Adrenal gland (tissue), 12 donors: Measurements from ENCODE around the gene CARD19. TPM values are rescaled to one million over a fixed set of nuclear protein-coding genes. Genes with fewer than 3 reads are reported as not detected.
"Not testable (repeated sequence)": the region's sequence is repeated elsewhere in the genome, so short reads cannot be mapped to it uniquely, and the experiment has no call there.

Experiments
- DNase-seq, 7 donors: peaks; one replicate each; pipeline ENCODE4 v3.0.0-alpha.2; 2019 to 2020
- H3K27ac ChIP-seq, 5 donors: fragments of 200-600 bp; sonication (generic) in 4 of 5; 1 replicate in 3 of 5; 2 replicates in 2 of 5; pipeline versions ENCODE4 v1.5.1 to v1.8.0; 2016 to 2020; ENCODE audit warnings: mild to moderate bottlenecking in 1 of 5
- H3K27me3 ChIP-seq: fragments of 200-600 bp; 2 replicates; pipeline ENCODE4 v1.8.0; 2021
- H3K36me3 ChIP-seq, 2 donors: fragments of 200-600 bp; replicated peaks in 1 of 2; 1 replicate in 1 of 2; 2 replicates in 1 of 2; pipeline versions ENCODE4 v1.5.1 to v1.8.0; 2018 to 2022
- H3K4me1 ChIP-seq, 2 donors: fragments of 200-600 bp; replicated peaks in 1 of 2; 1 replicate in 1 of 2; 2 replicates in 1 of 2; pipeline versions ENCODE4 v1.5.1 to v1.8.0; 2018 to 2021
- H3K4me3 ChIP-seq, 4 donors: fragments of 200-600 bp; sonication (generic) in 3 of 4; one replicate each; pipeline ENCODE4 v1.5.1; 2016 to 2018
- H3K9me3 ChIP-seq, 3 donors: fragments of 200-600 bp; sonication (generic) in 1 of 3; replicated peaks in 1 of 3; 1 replicate in 2 of 3; 2 replicates in 1 of 3; pipeline versions ENCODE4 v1.5.1 to v1.8.0; 2016 to 2021
- POLR2A ChIP-seq, 2 donors: fragments of 450-650 bp; IDR thresholded peaks; one replicate each; pipeline ENCODE4 v1.6.1; 2017; ENCODE audit warnings: antibody characterized with exemption in 2 of 2, mild to moderate bottlenecking in 2 of 2, moderate library complexity in 1 of 2
- WGBS, 4 donors: extraction: QIAGEN DNeasy Blood & Tissue Kit in 2 of 4; methylation state at CpG; one replicate each; pipeline versions ENCODE4 v1.1.5 to v1.1.7; 2013 to 2017; 5-methylcytosine and 5-hydroxymethylcytosine counted together
- intact Hi-C, 2 donors: fragments of 100-400 bp; cut with DNase I; formaldehyde crosslinking; loops; one replicate each; pipeline versions ENCODE4 v1.14.1 to v1.15.0; 2022 to 2023
- polyA plus RNA-seq, 3 donors: library from polyadenylated mRNA; stranded (reverse); fragments of 200-250 nt in 2 of 3; fragments of 350-450 nt in 1 of 3; fragmentation: Illumina TruSeq in 1 of 3; extraction: RNeasy Lipid Tissue Mini Kit (QIAGEN cat#74804) in 1 of 3; gene quantifications; one replicate each; pipeline ENCODE4 v1.2.3, GENCODE V29; 2013 to 2014
- total RNA-seq, 9 donors: library from RNA; depleted of rRNA in 4 of 9; stranded (reverse); fragments of >200 nt in 4 of 9; fragments of 120-200 nt in 1 of 9; fragmentation: NEBNext Ultra II Directional in 1 of 9; extraction: Animal tissue kit (Norgen Biotek cat#: 25700) in 1 of 9; gene quantifications; one replicate each; pipeline versions ENCODE4 v1.1.0 to v1.2.4, GENCODE V29; 2013 to 2023
- TF ChIP-seq, protein P1 (sequence below), 6 experiments: fragments of 450-650 bp in 4 of 6; fragments of 200-600 bp in 2 of 6; sonication (generic) in 1 of 6; IDR thresholded peaks; 1 replicate in 5 of 6; 2 replicates in 1 of 6; pipeline versions ENCODE4 v1.5.1 to v1.8.0; 2016 to 2021; ENCODE audit warnings: antibody characterized with exemption in 6 of 6, mild to moderate bottlenecking in 2 of 6, moderate library complexity in 1 of 6
- donor health status: healthy with polysubstance abuse.
- donor health status: Bipolar disorder and iron deficiency.
- donor health status: DM: yes; HTN: yes; CAD: no.
- donor health status: DM: no; HTN: no; CAD: no.
- donor health status: DM: no; HTN: no; CAD: no.
- donor health status: DM: yes; HTN: yes; CAD: no.

The CARD19 gene
- total and polyA plus RNA-seq, 12 donors: 10.7 to 75.0 (median 41.3) TPM

DNA sequence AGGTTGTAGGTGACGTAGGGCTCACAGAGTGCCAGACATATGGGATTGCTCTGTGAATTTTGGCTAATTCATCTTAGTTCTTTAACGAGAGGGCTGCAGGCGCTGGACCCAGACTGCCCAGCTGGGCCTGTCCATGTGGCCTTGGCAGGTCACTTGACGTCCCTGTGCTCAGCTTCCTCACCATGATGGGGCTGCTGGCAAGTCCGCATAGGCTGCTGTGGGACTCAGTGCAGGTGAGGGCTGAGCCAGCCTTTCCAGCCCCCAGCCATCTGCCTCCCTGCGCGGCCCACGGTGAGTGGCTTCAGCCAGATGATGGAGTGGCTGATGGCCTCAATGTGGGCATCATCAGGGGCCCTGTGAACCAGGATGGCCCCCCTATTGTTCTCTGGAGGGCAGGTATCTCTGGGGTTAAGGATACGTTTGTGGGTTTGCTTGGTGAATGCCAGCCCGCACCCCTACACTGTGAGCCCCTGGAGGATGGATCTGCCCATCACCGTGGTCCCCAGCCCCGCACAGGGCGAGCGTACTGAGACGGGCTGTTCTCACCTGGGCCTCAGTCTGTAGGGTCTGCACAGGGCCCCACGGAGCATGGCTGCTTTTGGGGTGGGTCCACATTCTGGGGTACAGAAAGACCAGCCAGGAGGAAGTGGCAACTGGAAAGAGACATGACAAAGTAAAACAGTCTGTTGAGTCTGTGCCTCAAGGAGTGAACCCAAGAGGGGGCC, 3.7 kb downstream of the CARD19 start:
- intact Hi-C loops: loop anchor here in 1 of 2 donors (10.0 kb wide), 1 partner anchor 205 kb away; no protein-coding TSS in a partner anchor
- H3K27me3 ChIP-seq: no peaks in the 10 kb centered on the region
- H3K27ac ChIP-seq: peak overlapping the region in 4 of 5 donors; percentile 30 to 91 (median 84)
- peak in 6 of 7 donors; percentile 29 to 56 (median 48) for DNase-seq
- H3K4me3 ChIP-seq: no peak overlapping the region
- peaks cover 0 to 12% (median 0%) of the 10 kb centered on the region in 3 donors for H3K9me3 ChIP-seq
- 79 to 86% (median 84%) methylated on average over 10 to 16 of the region's 16 CpGs for WGBS, 4 donors
- no peaks in the 10 kb centered on the region for H3K36me3 ChIP-seq
- no peak for TF ChIP-seq POLR2A (IDR thresholded peaks at IDR 0.05)
- TF ChIP-seq, protein P1, sequence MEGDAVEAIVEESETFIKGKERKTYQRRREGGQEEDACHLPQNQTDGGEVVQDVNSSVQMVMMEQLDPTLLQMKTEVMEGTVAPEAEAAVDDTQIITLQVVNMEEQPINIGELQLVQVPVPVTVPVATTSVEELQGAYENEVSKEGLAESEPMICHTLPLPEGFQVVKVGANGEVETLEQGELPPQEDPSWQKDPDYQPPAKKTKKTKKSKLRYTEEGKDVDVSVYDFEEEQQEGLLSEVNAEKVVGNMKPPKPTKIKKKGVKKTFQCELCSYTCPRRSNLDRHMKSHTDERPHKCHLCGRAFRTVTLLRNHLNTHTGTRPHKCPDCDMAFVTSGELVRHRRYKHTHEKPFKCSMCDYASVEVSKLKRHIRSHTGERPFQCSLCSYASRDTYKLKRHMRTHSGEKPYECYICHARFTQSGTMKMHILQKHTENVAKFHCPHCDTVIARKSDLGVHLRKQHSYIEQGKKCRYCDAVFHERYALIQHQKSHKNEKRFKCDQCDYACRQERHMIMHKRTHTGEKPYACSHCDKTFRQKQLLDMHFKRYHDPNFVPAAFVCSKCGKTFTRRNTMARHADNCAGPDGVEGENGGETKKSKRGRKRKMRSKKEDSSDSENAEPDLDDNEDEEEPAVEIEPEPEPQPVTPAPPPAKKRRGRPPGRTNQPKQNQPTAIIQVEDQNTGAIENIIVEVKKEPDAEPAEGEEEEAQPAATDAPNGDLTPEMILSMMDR (IDR thresholded peaks at IDR 0.05): no peak
- H3K4me1 ChIP-seq: peaks cover 33 to 39% of the 10 kb centered on the region in 2 donors

DNA sequence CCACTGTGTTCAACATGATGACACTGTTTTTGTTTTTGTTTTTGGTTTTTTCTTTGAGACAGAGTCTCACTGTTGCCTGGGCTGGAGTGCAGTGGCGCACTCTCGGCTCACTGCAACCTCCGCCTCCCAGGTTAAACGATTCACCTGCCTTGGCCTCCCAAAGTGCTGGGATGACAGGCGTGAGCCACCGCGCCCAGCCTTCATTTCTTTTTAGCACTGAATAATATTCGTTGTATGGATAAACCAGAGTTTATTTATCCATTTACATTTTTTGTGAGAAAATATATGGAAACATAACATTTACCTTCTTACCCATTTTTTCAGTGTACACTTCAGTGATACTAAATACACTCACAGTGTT, 4.2 kb downstream of the CARD19 start:
- H3K27me3 ChIP-seq: no peaks in the 10 kb centered on the region
- 95 to 96% (median 95%) methylated on average over 8 of the region's 8 CpGs for WGBS, 4 donors
- TF ChIP-seq, protein P1 (IDR thresholded peaks at IDR 0.05): no peak
- no peak for TF ChIP-seq POLR2A (IDR thresholded peaks at IDR 0.05)
- peaks cover 28 to 34% of the 10 kb centered on the region in 2 donors for H3K4me1 ChIP-seq
- no peak overlapping the region for H3K4me3 ChIP-seq
- H3K27ac ChIP-seq: peak overlapping the region in 1 of 5 donors; percentile 80
- peak in 3 of 7 donors; percentile 11 to 16 (median 14) for DNase-seq
- intact Hi-C loops: loop anchor here in 1 of 2 donors (10.0 kb wide), 1 partner anchor 205 kb away; no protein-coding TSS in a partner anchor
- H3K9me3 ChIP-seq: peaks cover 0 to 12% (median 0%) of the 10 kb centered on the region in 3 donors
- no peaks in the 10 kb centered on the region for H3K36me3 ChIP-seq

DNA sequence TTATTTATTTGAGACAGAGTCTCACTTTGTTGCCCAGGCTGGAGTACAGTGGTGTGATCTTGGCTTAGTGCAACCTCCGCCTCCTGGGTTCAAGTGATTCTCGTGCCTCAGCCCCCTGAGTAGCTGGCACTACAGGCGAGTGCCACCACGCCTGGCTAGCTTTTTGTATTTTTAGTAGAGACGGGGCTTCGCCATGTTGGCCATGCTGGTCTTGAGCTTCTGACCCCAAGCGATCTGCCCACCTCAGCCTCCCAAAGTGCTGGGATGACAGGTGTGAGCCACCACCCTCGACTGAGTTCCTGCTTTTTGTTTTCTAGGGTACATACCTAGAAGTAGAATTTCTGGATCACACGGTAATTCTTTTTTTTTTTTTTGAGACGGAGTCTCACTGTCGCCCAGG, 5.1 kb downstream of the CARD19 start:
- not testable (repeated sequence) for H3K36me3 ChIP-seq, H3K27ac ChIP-seq, H3K27me3 ChIP-seq, H3K4me3 ChIP-seq
- DNase-seq: peak in 4 of 7 donors; percentile 11 to 48 (median 12)
- peaks cover 28 to 33% of the 10 kb centered on the region in 2 donors for H3K4me1 ChIP-seq
- H3K9me3 ChIP-seq: peaks cover 0 to 12% (median 0%) of the 10 kb centered on the region in 3 donors
- WGBS, 4 donors: 96 to 99% (median 97%) methylated on average over 10 to 11 of the region's 11 CpGs
- intact Hi-C loops: loop anchor here in 1 of 2 donors (10.0 kb wide), 1 partner anchor 204 kb away; no protein-coding TSS in a partner anchor

DNA sequence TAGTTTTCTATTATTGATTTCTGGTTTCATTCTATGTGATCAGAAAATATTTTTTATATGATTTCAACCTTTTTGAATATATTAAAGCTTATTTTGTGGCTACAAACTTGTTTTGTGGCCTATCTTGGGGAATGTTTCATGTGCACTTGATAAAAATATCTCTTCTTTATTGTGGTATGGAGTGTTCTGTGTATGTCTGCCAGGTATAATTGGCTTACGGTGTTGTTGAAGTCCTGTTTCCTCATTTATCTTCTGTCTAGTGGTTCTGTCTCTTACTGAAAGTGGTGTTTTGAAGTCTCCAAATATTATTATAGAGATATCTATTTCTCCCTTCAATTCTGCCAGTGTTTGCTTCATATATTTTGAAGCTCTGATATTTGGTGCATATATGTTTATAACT, 9.6 kb downstream of the CARD19 start:
- Histone ChIP-seq H3K27me3 (no peaks in the 10 kb centered on the region), H3K4me3 (no peak overlapping the region), H3K27ac (no peak overlapping the region), H3K4me1 (peaks cover 6 to 15% of the 10 kb centered on the region in 2 donors), H3K9me3 (peaks cover 0 to 12% (median 0%) of the 10 kb centered on the region in 3 donors), H3K36me3 (peaks cover 0 to 24% of the 10 kb centered on the region in 2 donors)
- no peak for TF ChIP-seq POLR2A (IDR thresholded peaks at IDR 0.05)
- intact Hi-C loops: loop anchor here (5.0 to 10.0 kb wide), 3 partner anchors 57 to 199 kb away; no protein-coding TSS in a partner anchor
- 83 to 94% (median 91%) methylated on average over 1 of the region's 1 CpG for WGBS, 4 donors
- no peak for DNase-seq

DNA sequence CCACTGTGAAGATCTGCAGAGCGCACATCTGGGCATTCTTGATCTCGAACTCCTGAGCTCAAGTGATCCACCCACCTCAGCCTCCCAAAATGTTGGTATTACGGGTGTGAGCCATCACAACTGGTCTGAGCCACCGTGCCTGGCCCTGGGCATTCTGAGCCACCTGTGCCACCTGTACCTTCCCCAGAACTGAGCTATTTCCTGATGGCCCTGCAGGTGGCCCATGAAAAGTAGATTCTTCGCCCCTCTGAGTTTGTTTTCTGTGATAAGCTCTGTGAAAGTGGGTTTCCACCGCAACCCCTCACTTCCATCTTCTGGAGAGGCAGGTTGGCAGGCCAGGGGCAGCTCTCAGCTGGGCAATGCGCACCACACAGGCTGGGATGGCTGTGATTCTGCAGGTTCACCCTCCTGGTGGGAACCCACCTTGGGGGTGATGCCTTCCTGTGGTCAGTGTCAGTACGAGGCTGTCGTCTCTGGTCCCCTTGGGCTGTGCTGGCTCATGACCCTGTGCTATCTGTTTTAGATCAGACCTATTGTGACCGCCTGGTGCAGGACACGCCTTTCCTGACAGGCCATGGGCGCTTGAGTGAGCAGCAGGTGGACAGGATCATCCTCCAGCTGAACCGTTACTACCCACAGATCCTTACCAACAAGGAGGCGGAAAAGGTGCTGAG, 11.3 kb downstream of the CARD19 start:
- Histone ChIP-seq H3K4me3 (no peak overlapping the region), H3K9me3 (peaks cover 0 to 12% (median 0%) of the 10 kb centered on the region in 3 donors), H3K27me3 (no peaks in the 10 kb centered on the region), H3K4me1 (peaks cover 17 to 25% of the 10 kb centered on the region in 2 donors), H3K36me3 (peaks cover 0 to 30% of the 10 kb centered on the region in 2 donors), H3K27ac (no peak overlapping the region)
- peak; percentile 0 to 51 (median 13) for DNase-seq
- TF ChIP-seq, protein P1 (IDR thresholded peaks at IDR 0.05): no peak
- TF ChIP-seq POLR2A (IDR thresholded peaks at IDR 0.05): no peak
- intact Hi-C loops: loop anchor here (5.0 to 10.0 kb wide), 3 partner anchors 55 to 198 kb away; no protein-coding TSS in a partner anchor
- WGBS, 4 donors: 80 to 90% (median 88%) methylated on average over 5 to 14 of the region's 14 CpGs
